Lower lobe of right lung (tissue), 2 donors: ENCODE data around the gene QSOX2. TPM values are rescaled to one million over a fixed set of nuclear protein-coding genes. Genes with fewer than 3 reads are reported as not detected.

Experiments used
- ATAC-seq, 2 donors: fragments of 200-7000 bp; cut with Tn5 transposase; one replicate each; pipeline ENCODE4 v1.9.1; 2020 to 2022; ENCODE audit warnings: mild to moderate bottlenecking in 2 of 2, moderate library complexity in 2 of 2
- DNase-seq: peaks from one replicate; pipeline ENCODE4 v3.0.0-alpha.2; 2020
- H3K27ac ChIP-seq: fragments of 200-600 bp; one replicate; pipeline ENCODE4 v1.8.0; 2022
- H3K27me3 ChIP-seq: fragments of 200-600 bp; one replicate; pipeline ENCODE4 v1.8.0; 2022; ENCODE audit warnings: low read depth
- H3K36me3 ChIP-seq: fragments of 200-600 bp; one replicate; pipeline ENCODE4 v1.8.0; 2022; ENCODE audit warnings: mild to moderate bottlenecking
- H3K4me1 ChIP-seq: fragments of 200-600 bp; one replicate; pipeline ENCODE4 v1.8.0; 2022
- H3K4me3 ChIP-seq: fragments of 200-600 bp; one replicate; pipeline ENCODE4 v1.8.0; 2022; ENCODE audit warnings: mild to moderate bottlenecking
- H3K9me3 ChIP-seq: fragments of 200-600 bp; one replicate; pipeline ENCODE4 v1.8.0; 2022
- CTCF ChIP-seq: fragments of 200-600 bp; IDR thresholded peaks from one replicate; pipeline ENCODE4 v1.8.0; 2022; ENCODE audit warnings: antibody characterized with exemption, mild to moderate bottlenecking
- intact Hi-C: fragments of 100-400 bp; cut with DNase I; formaldehyde crosslinking; loops from one replicate; pipeline ENCODE4 v1.11.0; 2022
- total RNA-seq: library from RNA; stranded (reverse); fragmentation: NEBNext Ultra II Directional; extraction: Animal tissue kit (Norgen Biotek cat#: 25700); gene quantifications from one replicate; pipeline ENCODE4 v1.2.1, GENCODE V29; 2021
- donor health status: DM: no; HTN: yes; CAD: no; lungs with severe emphysema.

Gene QSOX2
- total RNA-seq, 1 donor from 2014 or later = 10.5 TPM

GRCh38 chr9:136252846-136253245 lies 7.2 kb upstream of the QSOX2 start:
- H3K4me3 ChIP-seq = no peak overlapping the region
- H3K36me3 ChIP-seq = no peaks in the 10 kb centered on the region
- intact Hi-C loops = no loop called here
- no peak for TF ChIP-seq CTCF
- no peaks in the 10 kb centered on the region for H3K9me3 ChIP-seq
- no peaks in the 10 kb centered on the region for H3K4me1 ChIP-seq
- DNase-seq (no peak), ATAC-seq (no peak)
- H3K27me3 ChIP-seq = peaks cover 35% of the 10 kb centered on the region
- no peak overlapping the region for H3K27ac ChIP-seq

GRCh38 chr9:136252281-136252680 lies 6.7 kb upstream of the QSOX2 start:
- no peaks in the 10 kb centered on the region for H3K4me1 ChIP-seq
- H3K27me3 ChIP-seq = peaks cover 31% of the 10 kb centered on the region
- H3K36me3 ChIP-seq = no peaks in the 10 kb centered on the region
- H3K9me3 ChIP-seq = no peaks in the 10 kb centered on the region
- H3K4me3 ChIP-seq = no peak overlapping the region
- no peak overlapping the region for H3K27ac ChIP-seq
- DNase-seq (no peak), ATAC-seq (no peak)
- TF ChIP-seq CTCF = no peak
- intact Hi-C loops = no loop called here

GRCh38 chr9:136251264-136252115 lies 5.9 kb upstream of the QSOX2 start:
- no peak for TF ChIP-seq CTCF
- intact Hi-C loops = no loop called here
- no peak for ATAC-seq
- Histone ChIP-seq H3K27me3 (peaks cover 31% of the 10 kb centered on the region), H3K4me1 (no peaks in the 10 kb centered on the region), H3K9me3 (no peaks in the 10 kb centered on the region), H3K27ac (no peak overlapping the region), H3K4me3 (no peak overlapping the region), H3K36me3 (no peaks in the 10 kb centered on the region)
- no peak for DNase-seq

- ATAC-seq = no peak
- no peaks in the 10 kb centered on the region for H3K4me1 ChIP-seq
- no peak overlapping the region for H3K4me3 ChIP-seq
- TF ChIP-seq CTCF = no peak
- no peak overlapping the region for H3K27ac ChIP-seq
- no peaks in the 10 kb centered on the region for H3K36me3 ChIP-seq
- no peak for DNase-seq
- no peaks in the 10 kb centered on the region for H3K9me3 ChIP-seq
- intact Hi-C loops = no loop called here
- peaks cover 26% of the 10 kb centered on the region for H3K27me3 ChIP-seq
Observed at GRCh38 chr9:136250676-136251075, 5.1 kb upstream of the QSOX2 start.

GRCh38 chr9:136249877-136250559 lies 4.4 kb upstream of the QSOX2 start:
- Histone ChIP-seq H3K36me3 (no peaks in the 10 kb centered on the region), H3K9me3 (no peaks in the 10 kb centered on the region), H3K27ac (no peak overlapping the region), H3K4me3 (no peak overlapping the region), H3K4me1 (peaks cover under 1% of the 10 kb centered on the region), H3K27me3 (peaks cover 22% of the 10 kb centered on the region)
- intact Hi-C loops = no loop called here
- DNase-seq (no peak), ATAC-seq (no peak)
- no peak for TF ChIP-seq CTCF
